ENCODE measurements around the gene LILRB5.
A peak's percentile ranks its signal among the peaks of the same experiment; 100 is the strongest.

LILRB5 gene

DNA sequence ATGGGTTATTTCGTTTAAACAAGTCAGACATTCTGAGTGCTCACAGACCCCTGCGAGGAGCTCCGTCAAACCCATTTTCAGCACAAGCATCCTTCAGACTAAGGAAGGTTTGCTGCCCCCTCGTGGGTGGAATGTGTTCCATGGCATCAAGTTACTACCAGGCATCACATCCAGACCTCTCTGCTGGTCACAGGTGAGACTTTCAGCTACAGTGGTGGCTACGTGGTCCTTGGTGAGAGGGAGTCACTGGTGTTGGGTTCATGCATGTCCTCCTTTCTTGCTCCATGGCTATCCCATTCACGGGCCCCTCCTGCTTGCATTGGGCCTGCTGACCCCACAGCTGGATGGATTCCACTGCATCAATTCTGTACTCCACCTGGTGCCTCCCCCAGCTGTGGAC lies 9.1 kb upstream of the LILRB5 start:
- no peaks in the 10 kb centered on the region; the same call in 1 of the 2 replicates for H3K27me3 ChIP-seq (replicated peaks; ENCODE audit: control insufficient read depth, insufficient read depth, low read length)
- no peaks in the 10 kb centered on the region for H3K36me3 ChIP-seq (ENCODE audit: control insufficient read depth, insufficient read depth, low read length)
- DNase-seq (ENCODE audit: extremely low read depth, insufficient read length), result no peak
- no peak overlapping the region for H3K4me3 ChIP-seq (replicated peaks; ENCODE audit: low read depth, low read length)
- TF ChIP-seq, protein P1, sequence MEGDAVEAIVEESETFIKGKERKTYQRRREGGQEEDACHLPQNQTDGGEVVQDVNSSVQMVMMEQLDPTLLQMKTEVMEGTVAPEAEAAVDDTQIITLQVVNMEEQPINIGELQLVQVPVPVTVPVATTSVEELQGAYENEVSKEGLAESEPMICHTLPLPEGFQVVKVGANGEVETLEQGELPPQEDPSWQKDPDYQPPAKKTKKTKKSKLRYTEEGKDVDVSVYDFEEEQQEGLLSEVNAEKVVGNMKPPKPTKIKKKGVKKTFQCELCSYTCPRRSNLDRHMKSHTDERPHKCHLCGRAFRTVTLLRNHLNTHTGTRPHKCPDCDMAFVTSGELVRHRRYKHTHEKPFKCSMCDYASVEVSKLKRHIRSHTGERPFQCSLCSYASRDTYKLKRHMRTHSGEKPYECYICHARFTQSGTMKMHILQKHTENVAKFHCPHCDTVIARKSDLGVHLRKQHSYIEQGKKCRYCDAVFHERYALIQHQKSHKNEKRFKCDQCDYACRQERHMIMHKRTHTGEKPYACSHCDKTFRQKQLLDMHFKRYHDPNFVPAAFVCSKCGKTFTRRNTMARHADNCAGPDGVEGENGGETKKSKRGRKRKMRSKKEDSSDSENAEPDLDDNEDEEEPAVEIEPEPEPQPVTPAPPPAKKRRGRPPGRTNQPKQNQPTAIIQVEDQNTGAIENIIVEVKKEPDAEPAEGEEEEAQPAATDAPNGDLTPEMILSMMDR (IDR thresholded peaks at IDR 0.05; ENCODE audit: insufficient read depth, low read length, poor library complexity, severe bottlenecking), result peak; percentile 81

DNA sequence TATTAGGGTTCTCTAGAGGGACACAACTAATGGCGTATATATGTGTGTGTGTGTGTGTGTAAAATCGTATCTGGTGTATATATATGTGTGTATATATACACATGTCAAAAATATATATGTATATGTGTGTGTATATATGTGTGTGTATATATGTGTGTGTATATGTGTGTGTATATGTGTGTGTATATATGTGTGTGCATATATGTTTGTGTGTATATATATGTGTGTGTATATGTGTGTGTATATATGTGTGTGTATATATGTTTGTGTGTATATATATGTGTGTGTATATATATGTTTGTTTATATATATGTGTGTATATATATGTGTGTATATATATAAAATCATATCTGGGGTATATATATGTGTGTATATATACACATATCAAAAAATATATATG lies 5.4 kb upstream of the LILRB5 start:
- Histone ChIP-seq H3K4me3 (replicated peaks; ENCODE audit: low read depth, low read length) (no peak overlapping the region), H3K36me3 (ENCODE audit: control insufficient read depth, insufficient read depth, low read length) (no peaks in the 10 kb centered on the region), H3K27me3 (replicated peaks; ENCODE audit: control insufficient read depth, insufficient read depth, low read length) (peaks cover 2% of the 10 kb centered on the region)
- DNase-seq (ENCODE audit: extremely low read depth, insufficient read length), result no peak
- TF ChIP-seq, protein P1 (IDR thresholded peaks at IDR 0.05; ENCODE audit: insufficient read depth, low read length, poor library complexity, severe bottlenecking), result no peak

DNA sequence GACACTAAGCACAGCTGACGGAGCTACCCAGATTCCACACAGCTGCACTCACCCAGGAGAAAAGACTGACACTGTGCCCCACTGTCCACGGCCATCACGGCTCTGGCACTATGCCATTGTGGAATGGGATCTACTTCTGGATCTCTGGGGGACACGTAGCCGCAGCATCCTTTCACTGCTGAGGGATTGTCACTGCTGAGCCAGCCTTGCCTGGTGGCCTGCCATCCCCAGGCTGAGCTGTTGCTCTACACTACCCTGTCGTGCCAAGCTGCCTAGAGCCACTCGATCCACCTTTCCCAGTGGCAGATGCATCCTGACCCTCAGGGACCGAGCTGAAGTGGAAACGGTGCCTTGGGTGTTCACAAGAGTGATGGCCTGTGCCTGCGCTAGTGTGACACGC lies 5.0 kb upstream of the LILRB5 start:
- no peak overlapping the region for H3K4me3 ChIP-seq (replicated peaks; ENCODE audit: low read depth, low read length)
- TF ChIP-seq, protein P1 (IDR thresholded peaks at IDR 0.05; ENCODE audit: insufficient read depth, low read length, poor library complexity, severe bottlenecking), result no peak
- H3K27me3 ChIP-seq (replicated peaks; ENCODE audit: control insufficient read depth, insufficient read depth, low read length), result peaks cover 2% of the 10 kb centered on the region
- no peaks in the 10 kb centered on the region for H3K36me3 ChIP-seq (ENCODE audit: control insufficient read depth, insufficient read depth, low read length)
- DNase-seq (ENCODE audit: extremely low read depth, insufficient read length), result no peak

DNA sequence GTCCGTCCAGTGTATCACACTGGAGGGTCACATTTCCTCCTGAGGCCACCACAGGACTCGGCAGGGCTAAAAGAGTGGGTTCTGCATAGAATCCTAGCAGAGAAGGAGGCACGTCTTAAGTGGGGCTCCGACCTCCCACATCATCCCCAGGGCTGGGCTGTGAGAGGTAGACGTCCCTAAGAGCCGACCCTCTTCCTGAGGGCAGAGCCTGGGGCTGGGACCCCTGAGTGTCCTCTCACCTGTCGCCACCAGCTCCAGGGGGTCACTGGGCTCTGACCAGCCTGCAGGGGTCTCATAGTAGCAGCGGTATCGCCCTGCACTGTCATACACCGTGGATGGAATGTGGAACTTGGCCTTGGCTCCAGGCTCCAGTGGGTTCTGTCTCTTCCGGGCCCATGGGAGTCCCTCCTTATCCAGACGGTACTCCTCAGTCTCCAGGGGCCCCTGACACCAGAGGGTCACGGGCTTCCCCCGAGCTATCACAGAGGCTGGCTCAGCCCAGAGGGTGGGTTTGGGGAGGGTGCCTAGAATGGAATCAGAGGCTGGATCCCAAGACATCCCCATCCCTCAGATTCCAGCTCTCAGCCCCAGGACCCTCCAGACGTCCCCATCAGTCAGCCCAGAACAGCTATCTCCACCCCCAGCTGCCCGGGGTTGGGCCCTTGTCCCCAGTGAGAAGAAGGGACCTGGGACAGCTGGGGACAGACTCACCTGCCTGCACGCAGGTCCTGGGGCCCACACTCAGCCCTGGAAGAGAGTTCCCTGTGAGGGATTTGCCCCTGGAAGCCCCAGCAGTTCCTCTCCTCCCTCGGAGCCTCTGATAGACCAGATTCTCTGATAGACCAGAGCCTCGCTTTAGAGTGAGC lies 590 bp downstream of the LILRB5 start:
- TF ChIP-seq, protein P1 (IDR thresholded peaks at IDR 0.05; ENCODE audit: insufficient read depth, low read length, poor library complexity, severe bottlenecking), result no peak
- Histone ChIP-seq H3K27me3 (replicated peaks; ENCODE audit: control insufficient read depth, insufficient read depth, low read length) (peaks cover 3% of the 10 kb centered on the region), H3K4me3 (replicated peaks; ENCODE audit: low read depth, low read length) (no peak overlapping the region), H3K36me3 (ENCODE audit: control insufficient read depth, insufficient read depth, low read length) (no peaks in the 10 kb centered on the region)
- DNase-seq (ENCODE audit: extremely low read depth, insufficient read length), result no peak

DNA sequence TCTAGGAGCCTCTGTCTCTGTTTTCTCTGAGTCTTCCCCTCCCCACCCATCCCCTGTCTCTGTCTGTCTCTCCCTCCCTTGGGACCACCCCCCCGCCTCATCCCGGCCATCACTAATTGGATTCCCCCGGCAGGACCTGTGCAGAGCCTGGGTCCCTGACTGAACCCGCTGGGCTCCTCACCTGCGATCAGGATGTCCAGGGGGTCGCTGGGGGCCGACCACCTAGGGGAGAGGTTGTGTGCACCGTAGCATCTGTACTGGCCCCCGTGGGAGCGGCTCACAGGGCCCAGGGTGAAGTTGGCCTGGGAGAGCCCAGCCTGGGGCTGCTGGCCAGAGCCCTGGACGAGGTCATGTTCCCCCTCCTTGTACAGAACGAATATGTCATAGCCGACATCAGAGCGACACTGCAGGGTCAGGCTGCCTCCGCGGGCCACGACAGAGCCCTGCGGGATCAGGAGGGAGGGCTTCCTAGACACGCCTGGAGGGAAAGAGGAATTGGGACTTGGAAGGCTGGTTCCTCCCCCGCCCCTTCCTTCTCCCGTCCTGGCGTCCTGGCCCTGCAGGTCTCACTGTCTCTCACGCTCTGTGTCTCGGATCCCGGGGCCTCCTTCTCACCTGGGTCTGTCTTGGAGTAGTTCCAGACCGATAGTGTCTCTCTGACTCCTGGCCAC lies 1.8 kb downstream of the LILRB5 start:
- Histone ChIP-seq H3K4me3 (replicated peaks; ENCODE audit: low read depth, low read length) (no peak overlapping the region), H3K27me3 (replicated peaks; ENCODE audit: control insufficient read depth, insufficient read depth, low read length) (peaks cover 3% of the 10 kb centered on the region), H3K36me3 (ENCODE audit: control insufficient read depth, insufficient read depth, low read length) (no peaks in the 10 kb centered on the region)
- TF ChIP-seq, protein P1 (IDR thresholded peaks at IDR 0.05; ENCODE audit: insufficient read depth, low read length, poor library complexity, severe bottlenecking), result no peak
- DNase-seq (ENCODE audit: extremely low read depth, insufficient read length), result no peak
